DOHH2 (cell line): ENCODE data around the gene SYNGAP1.

ENCODE experiments used
- EZH2phosphoT487 ChIP-seq: fragments of 200-600 bp; sonication (generic); IDR thresholded peaks from 2 replicates; pipeline ENCODE4 v1.6.1; 2017; ENCODE audit warnings: borderline replicate concordance, mild to moderate bottlenecking, antibody characterized with exemption, low read length, moderate library complexity, mixed read lengths
- TF ChIP-seq, protein P1 (sequence below): fragments of 200-600 bp; sonication (generic); IDR thresholded peaks from one replicate; pipeline ENCODE4 v1.5.1; 2014; ENCODE audit warnings: antibody characterized with exemption, mild to moderate bottlenecking, low read depth, low read length; ENCODE audit not compliant: poor library complexity, severe bottlenecking

DNA sequence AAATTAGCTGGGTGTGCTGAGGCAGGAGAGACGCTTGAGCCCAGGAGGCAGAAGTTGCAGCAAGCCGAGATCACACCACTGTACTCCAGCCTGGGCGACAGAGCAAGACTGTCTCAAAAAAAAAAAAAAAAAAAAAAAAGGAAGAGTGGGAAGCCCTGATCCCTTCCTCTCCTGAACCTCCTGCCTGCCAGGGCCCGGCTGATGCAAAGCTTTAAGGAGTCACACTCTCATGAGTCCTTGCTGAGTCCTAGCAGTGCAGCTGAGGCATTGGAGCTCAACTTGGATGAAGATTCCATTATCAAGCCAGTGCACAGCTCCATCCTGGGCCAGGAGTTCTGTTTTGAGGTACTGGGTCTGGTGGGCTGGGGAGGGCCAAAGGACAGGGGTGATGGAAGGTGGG is 15.1 kb downstream of the SYNGAP1 start:
- no peak for TF ChIP-seq EZH2phosphoT487
- TF ChIP-seq, protein P1, sequence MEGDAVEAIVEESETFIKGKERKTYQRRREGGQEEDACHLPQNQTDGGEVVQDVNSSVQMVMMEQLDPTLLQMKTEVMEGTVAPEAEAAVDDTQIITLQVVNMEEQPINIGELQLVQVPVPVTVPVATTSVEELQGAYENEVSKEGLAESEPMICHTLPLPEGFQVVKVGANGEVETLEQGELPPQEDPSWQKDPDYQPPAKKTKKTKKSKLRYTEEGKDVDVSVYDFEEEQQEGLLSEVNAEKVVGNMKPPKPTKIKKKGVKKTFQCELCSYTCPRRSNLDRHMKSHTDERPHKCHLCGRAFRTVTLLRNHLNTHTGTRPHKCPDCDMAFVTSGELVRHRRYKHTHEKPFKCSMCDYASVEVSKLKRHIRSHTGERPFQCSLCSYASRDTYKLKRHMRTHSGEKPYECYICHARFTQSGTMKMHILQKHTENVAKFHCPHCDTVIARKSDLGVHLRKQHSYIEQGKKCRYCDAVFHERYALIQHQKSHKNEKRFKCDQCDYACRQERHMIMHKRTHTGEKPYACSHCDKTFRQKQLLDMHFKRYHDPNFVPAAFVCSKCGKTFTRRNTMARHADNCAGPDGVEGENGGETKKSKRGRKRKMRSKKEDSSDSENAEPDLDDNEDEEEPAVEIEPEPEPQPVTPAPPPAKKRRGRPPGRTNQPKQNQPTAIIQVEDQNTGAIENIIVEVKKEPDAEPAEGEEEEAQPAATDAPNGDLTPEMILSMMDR: no peak
